GM12878 (cell line): ENCODE measurements around the gene LRRC47. TPM values are rescaled to one million over a fixed set of nuclear protein-coding genes. Genes with fewer than 3 reads are reported as not detected.
A peak's percentile ranks its signal among the peaks of the same experiment; 100 is the strongest.

Experiments used
- ATAC-seq: fragments of 200-7000 bp; cut with Tn5 transposase; 3 replicates; pipeline ENCODE4 v1.9.1; 2020; ENCODE audit warnings: mild to moderate bottlenecking, moderate library complexity
- BruUV-seq: library from RNA; stranded (reverse); fragments of 400-500 nt; replicated peaks from 2 replicates; lab custom pipeline; 2021; lab: Mats Ljungman, UMichigan
- CTCF ChIA-PET: fragments of 300-600 bp; sonication (Branson Sonifier 250); formaldehyde crosslinking; extraction: SDS; loops from one replicate; lab custom pipeline; 2021; ENCODE audit warnings: inconsistent platforms; lab: Yijun Ruan, JAX
- POLR2A ChIA-PET: fragments of 350-600 bp; formaldehyde crosslinking; extraction: SDS; loops from one replicate; lab custom pipeline; 2021; ENCODE audit warnings: inconsistent platforms; lab: Charles Lee
- RAD21 ChIA-PET: fragments of 300-600 bp; sonication (Branson Sonifier 250); formaldehyde crosslinking; loops from one replicate; lab custom pipeline; 2023; ENCODE audit warnings: antibody characterized with exemption; ENCODE audit not compliant: unreplicated experiment; lab: Charles Lee
- SMC1A ChIA-PET: fragments of 300-600 bp; sonication (Branson Sonifier 250); formaldehyde crosslinking; loops from one replicate; lab custom pipeline; 2023; ENCODE audit not compliant: unreplicated experiment, uncharacterized antibody; lab: Charles Lee
- DNase-seq: peaks from one replicate; pipeline ENCODE4 v3.0.0-alpha.2; 2011; ENCODE audit warnings: low read depth, low spot score
- FAIRE-seq: peaks from 3 replicates; lab custom pipeline; 2011; peaks lifted over from hg19 to GRCh38; lab: Jason Lieb, UNC
- H2AFZ ChIP-seq: 2 replicates; pipeline ENCODE4 v1.6.0; 2011; ENCODE audit warnings: low read depth, low read length, control low read depth; ENCODE audit not compliant: control insufficient read depth
- H3K27ac ChIP-seq: 2 replicates; pipeline ENCODE4 v1.5.1; 2011; ENCODE audit warnings: control low read depth; ENCODE audit not compliant: control insufficient read depth, insufficient read depth
- H3K27me3 ChIP-seq, 2 experiments: replicated peaks in 1 of 2; 2 replicates each; pipeline versions ENCODE4 v1.6.0 to v1.6.1; 2011; ENCODE audit warnings: low read length in 1 of 2; ENCODE audit not compliant: control insufficient read depth in 2 of 2, insufficient read depth in 2 of 2
- H3K36me3 ChIP-seq, 2 experiments: 2 replicates each; pipeline ENCODE4 v1.5.1; 2011; ENCODE audit warnings: low read length in 1 of 2; ENCODE audit not compliant: control insufficient read depth in 2 of 2, insufficient read depth in 2 of 2
- H3K4me1 ChIP-seq: 2 replicates; pipeline ENCODE4 v1.6.1; 2011; ENCODE audit warnings: mild to moderate bottlenecking, low read length, moderate library complexity, mixed read lengths; ENCODE audit not compliant: control insufficient read depth, insufficient read depth
- H3K4me2 ChIP-seq: 2 replicates; pipeline ENCODE4 v1.6.0; 2011; ENCODE audit warnings: control low read depth; ENCODE audit not compliant: control insufficient read depth, insufficient read depth
- H3K4me3 ChIP-seq: fragments of 200-600 bp; sonication (generic); 2 replicates; pipeline ENCODE4 v1.5.1; 2016
- H3K79me2 ChIP-seq: 2 replicates; pipeline ENCODE4 v1.6.0; 2011; ENCODE audit warnings: low read length; ENCODE audit not compliant: control insufficient read depth, insufficient read depth
- H3K9ac ChIP-seq: 2 replicates; pipeline ENCODE4 v1.8.0; 2011; ENCODE audit warnings: low read length, control low read depth, mixed read lengths; ENCODE audit not compliant: control insufficient read depth, insufficient read depth
- H3K9me3 ChIP-seq: replicated peaks from 3 replicates; pipeline ENCODE4 v1.5.1; 2011; ENCODE audit warnings: mild to moderate bottlenecking, low read length; ENCODE audit not compliant: control insufficient read depth, insufficient read depth
- H4K20me1 ChIP-seq: 2 replicates; pipeline ENCODE4 v1.6.0; 2011; ENCODE audit not compliant: control insufficient read depth, insufficient read depth
- CREM ChIP-seq: IDR thresholded peaks from 2 replicates; pipeline ENCODE4 v1.6.1; 2014; ENCODE audit warnings: antibody characterized with exemption, low read depth
- DPF2 ChIP-seq: fragments of 450-650 bp; IDR thresholded peaks from 2 replicates; pipeline ENCODE4 v1.6.1; 2017; ENCODE audit warnings: mild to moderate bottlenecking
- KDM1A ChIP-seq: fragments of 200-600 bp; sonication (generic); IDR thresholded peaks from 2 replicates; pipeline ENCODE4 v1.6.1; 2016; ENCODE audit warnings: borderline replicate concordance
- MYB ChIP-seq: fragments of 150-350 bp; IDR thresholded peaks from 2 replicates; pipeline ENCODE4 v1.6.1; 2014; ENCODE audit warnings: mild to moderate bottlenecking, low read depth, low read length, borderline replicate concordance
- NFXL1 ChIP-seq: fragments of 450-650 bp; IDR thresholded peaks from 2 replicates; pipeline ENCODE4 v1.6.1; 2017; ENCODE audit warnings: antibody characterized with exemption, mild to moderate bottlenecking, borderline replicate concordance
- NR2C2 ChIP-seq: IDR thresholded peaks from 2 replicates; pipeline ENCODE4 v1.6.1; 2011; ENCODE audit warnings: borderline replicate concordance, low read depth; ENCODE audit not compliant: control insufficient read depth, insufficient read length
- PML ChIP-seq: IDR thresholded peaks from 2 replicates; pipeline ENCODE4 v1.6.1; 2012; ENCODE audit warnings: low read length, inconsistent platforms
- RUNX3 ChIP-seq: IDR thresholded peaks from 2 replicates; pipeline ENCODE4 v1.6.1; 2012; ENCODE audit warnings: low read length, inconsistent platforms
- TCF7 ChIP-seq: IDR thresholded peaks from 2 replicates; pipeline ENCODE4 v1.6.1; 2014; ENCODE audit warnings: antibody characterized with exemption, borderline replicate concordance
- ZBED1 ChIP-seq: IDR thresholded peaks from 2 replicates; pipeline ENCODE4 v1.6.1; 2016; ENCODE audit warnings: borderline replicate concordance
- WGBS: methylation state at CpG from one replicate; pipeline ENCODE4 v1.1.6; 2016; ENCODE audit warnings: low lambda C conversion rate; ENCODE audit not compliant: insufficient replicate concordance, insufficient coverage; ENCODE audit errors: missing lambda C conversion rate; 5-methylcytosine and 5-hydroxymethylcytosine counted together
- in situ Hi-C: fragments of 300-500 bp; cut with MboI; formaldehyde crosslinking; loops from 9 replicates; pipeline ENCODE4 v1.14.3; 2018; ENCODE audit warnings: mixed read lengths
- intact Hi-C: fragments of 100-400 bp; cut with micrococcal nuclease; formaldehyde crosslinking; loops from one replicate; pipeline ENCODE4 v1.14.2; 2022; ENCODE audit not compliant: unreplicated experiment
- polyA plus RNA-seq, 11 experiments: library from polyadenylated mRNA; depleted of rRNA in 4 of 11; unstranded in 6 of 11; stranded (reverse) in 5 of 11; fragments of >200 nt; fragmentation: Nextera tagmentation in 4 of 11; fragmentation: Illumina TruSeq in 1 of 11; extraction: Ambion mirVana in 4 of 11; extraction: Trizol in 1 of 11; gene quantifications; 1 replicate in 1 of 11; 2 replicates in 10 of 11; pipeline versions ENCODE4 v1.2.1 to v1.2.3, GENCODE V29; 2011 to 2016; ENCODE audit warnings: inconsistent platforms in 2 of 11, missing spikeins in 2 of 11, low read depth in 1 of 11
- total RNA-seq, 4 experiments: library from RNA; depleted of rRNA in 3 of 4; stranded (reverse); fragments of >200 nt in 3 of 4; fragmentation: Illumina TruSeq in 1 of 4; extraction: Trizol in 1 of 4; gene quantifications; 2 replicates each; pipeline versions ENCODE4 v1.2.1 to v1.2.3, GENCODE V29; 2013 to 2021
- TF ChIP-seq, protein P1 (sequence below): fragments of 450-650 bp; IDR thresholded peaks from 2 replicates; pipeline ENCODE4 v1.6.1; 2016; ENCODE audit warnings: mild to moderate bottlenecking
- TF ChIP-seq, protein P2 (sequence below): fragments of 450-650 bp; IDR thresholded peaks from 2 replicates; pipeline ENCODE4 v1.6.1; 2017; ENCODE audit warnings: mild to moderate bottlenecking
- TF ChIP-seq, protein P3 (sequence below): fragments of 450-650 bp; formaldehyde crosslinking; IDR thresholded peaks from 2 replicates; pipeline ENCODE4 v1.4.0; 2022; ENCODE audit warnings: mild to moderate bottlenecking, moderate library complexity

Gene LRRC47
- total and polyA plus RNA-seq, 10 of the 15 experiments (the other 5 are each of a cell fraction or from before 2014, with no cell fraction given) = 2.5 to 34.6 (median 18.2) TPM

DNA sequence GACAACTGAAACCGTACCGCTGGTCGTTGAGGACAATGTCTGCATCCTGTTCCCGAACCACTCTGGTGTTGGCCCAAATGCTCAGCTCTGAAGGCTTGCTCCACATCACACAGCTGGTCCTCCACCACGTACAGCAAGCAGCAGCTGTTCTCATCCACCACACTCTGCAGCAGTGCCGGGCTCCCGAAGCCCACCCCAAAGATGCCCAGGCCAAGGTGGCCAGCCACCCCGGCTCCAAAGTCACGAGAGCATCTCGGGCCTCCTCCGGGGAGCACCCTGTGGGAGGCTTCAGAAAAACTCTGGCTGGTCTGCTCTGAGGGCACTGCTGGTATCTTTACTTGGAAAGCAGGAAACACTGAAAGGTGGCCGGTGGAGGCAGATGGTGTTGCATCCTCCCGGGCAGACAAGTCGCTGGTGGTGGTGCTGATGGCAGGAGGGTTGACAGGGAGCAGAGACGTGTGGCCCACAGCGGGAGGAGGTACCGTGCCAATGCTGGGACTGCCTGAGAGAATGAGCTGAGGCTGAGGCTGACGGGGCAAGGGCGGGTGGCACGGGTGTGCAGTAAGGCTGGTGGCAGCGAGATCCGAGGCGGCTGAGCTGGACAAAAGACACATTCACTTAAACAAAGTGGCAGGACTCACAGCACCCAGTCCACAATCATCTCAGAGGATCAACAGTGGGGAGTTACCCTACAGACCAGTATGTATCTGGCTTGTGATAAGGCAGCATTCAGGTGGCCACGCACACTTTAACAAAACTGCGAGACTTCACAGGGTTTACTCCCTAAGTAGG, 50.5 kb downstream of the LRRC47 start:
- Histone ChIP-seq H3K4me2 (peak overlapping the region; percentile 87), H3K4me1 (peaks cover 11% of the 10 kb centered on the region), H3K27ac (no peak overlapping the region), H3K4me3 (peak overlapping the region; percentile 70; the same call in 1 of the 2 replicates), H3K36me3 (peaks cover 2 to 3% of the 10 kb centered on the region in 2 experiments; a peak in 3 of 4 replicates), H3K9ac (no peak overlapping the region), H3K9me3 (no peaks in the 10 kb centered on the region), H2AFZ (no peak overlapping the region), H3K27me3 (no peaks in the 10 kb centered on the region), H3K79me2 (no peaks in the 10 kb centered on the region), H4K20me1 (no peaks in the 10 kb centered on the region)
- intact Hi-C loops (no loop called here), in situ Hi-C loops (no loop called here)
- RAD21 ChIA-PET = no interaction called here
- CTCF ChIA-PET = interaction anchor here (1.0 kb wide), 1 partner anchor 21 kb away, joined by 3 read pairs; no protein-coding TSS in a partner anchor
- SMC1A ChIA-PET = no interaction called here
- FAIRE-seq = no peak
- POLR2A ChIA-PET = no interaction called here
- BruUV-seq = no TSS peak
- no peak for DNase-seq
- no peak for ATAC-seq
- WGBS = 90% methylated on average over 25 of the region's 25 CpGs
- TF ChIP-seq, protein P1, sequence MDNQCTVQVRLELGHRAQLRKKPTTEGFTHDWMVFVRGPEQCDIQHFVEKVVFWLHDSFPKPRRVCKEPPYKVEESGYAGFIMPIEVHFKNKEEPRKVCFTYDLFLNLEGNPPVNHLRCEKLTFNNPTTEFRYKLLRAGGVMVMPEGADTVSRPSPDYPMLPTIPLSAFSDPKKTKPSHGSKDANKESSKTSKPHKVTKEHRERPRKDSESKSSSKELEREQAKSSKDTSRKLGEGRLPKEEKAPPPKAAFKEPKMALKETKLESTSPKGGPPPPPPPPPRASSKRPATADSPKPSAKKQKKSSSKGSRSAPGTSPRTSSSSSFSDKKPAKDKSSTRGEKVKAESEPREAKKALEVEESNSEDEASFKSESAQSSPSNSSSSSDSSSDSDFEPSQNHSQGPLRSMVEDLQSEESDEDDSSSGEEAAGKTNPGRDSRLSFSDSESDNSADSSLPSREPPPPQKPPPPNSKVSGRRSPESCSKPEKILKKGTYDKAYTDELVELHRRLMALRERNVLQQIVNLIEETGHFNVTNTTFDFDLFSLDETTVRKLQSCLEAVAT = no peak
- no peak for TF ChIP-seq ZBED1
- TF ChIP-seq, protein P2, sequence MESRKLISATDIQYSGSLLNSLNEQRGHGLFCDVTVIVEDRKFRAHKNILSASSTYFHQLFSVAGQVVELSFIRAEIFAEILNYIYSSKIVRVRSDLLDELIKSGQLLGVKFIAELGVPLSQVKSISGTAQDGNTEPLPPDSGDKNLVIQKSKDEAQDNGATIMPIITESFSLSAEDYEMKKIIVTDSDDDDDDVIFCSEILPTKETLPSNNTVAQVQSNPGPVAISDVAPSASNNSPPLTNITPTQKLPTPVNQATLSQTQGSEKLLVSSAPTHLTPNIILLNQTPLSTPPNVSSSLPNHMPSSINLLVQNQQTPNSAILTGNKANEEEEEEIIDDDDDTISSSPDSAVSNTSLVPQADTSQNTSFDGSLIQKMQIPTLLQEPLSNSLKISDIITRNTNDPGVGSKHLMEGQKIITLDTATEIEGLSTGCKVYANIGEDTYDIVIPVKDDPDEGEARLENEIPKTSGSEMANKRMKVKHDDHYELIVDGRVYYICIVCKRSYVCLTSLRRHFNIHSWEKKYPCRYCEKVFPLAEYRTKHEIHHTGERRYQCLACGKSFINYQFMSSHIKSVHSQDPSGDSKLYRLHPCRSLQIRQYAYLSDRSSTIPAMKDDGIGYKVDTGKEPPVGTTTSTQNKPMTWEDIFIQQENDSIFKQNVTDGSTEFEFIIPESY = no peak
- TF ChIP-seq MYB = no peak
- TF ChIP-seq NFXL1 = no peak
- no peak for TF ChIP-seq CREM
- TF ChIP-seq PML = no peak
- no peak for TF ChIP-seq RUNX3
- TF ChIP-seq DPF2 = no peak
- TF ChIP-seq KDM1A = no peak
- no peak for TF ChIP-seq TCF7
- TF ChIP-seq NR2C2 = no peak
- TF ChIP-seq, protein P3, sequence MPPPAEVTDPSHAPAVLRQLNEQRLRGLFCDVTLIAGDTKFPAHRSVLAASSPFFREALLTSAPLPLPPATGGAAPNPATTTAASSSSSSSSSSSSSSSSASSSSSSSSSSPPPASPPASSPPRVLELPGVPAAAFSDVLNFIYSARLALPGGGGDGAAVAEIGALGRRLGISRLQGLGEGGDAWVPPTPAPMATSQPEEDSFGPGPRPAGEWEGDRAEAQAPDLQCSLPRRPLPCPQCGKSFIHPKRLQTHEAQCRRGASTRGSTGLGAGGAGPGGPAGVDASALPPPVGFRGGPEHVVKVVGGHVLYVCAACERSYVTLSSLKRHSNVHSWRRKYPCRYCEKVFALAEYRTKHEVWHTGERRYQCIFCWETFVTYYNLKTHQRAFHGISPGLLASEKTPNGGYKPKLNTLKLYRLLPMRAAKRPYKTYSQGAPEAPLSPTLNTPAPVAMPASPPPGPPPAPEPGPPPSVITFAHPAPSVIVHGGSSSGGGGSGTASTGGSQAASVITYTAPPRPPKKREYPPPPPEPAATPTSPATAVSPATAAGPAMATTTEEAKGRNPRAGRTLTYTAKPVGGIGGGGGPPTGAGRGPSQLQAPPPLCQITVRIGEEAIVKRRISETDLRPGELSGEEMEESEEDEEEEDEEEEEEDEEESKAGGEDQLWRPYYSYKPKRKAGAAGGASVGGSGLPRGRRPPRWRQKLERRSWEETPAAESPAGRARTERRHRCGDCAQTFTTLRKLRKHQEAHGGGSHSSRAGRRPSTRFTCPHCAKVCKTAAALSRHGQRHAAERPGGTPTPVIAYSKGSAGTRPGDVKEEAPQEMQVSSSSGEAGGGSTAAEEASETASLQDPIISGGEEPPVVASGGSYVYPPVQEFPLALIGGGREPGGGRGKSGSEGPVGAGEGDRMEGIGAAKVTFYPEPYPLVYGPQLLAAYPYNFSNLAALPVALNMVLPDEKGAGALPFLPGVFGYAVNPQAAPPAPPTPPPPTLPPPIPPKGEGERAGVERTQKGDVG (CRISPR knock-in tag) = no peak
